RWPE2 (cell line): ENCODE results near the gene C1orf74.
A peak's percentile ranks its signal among the peaks of the same experiment; 100 is the strongest.
"Not testable (repeated sequence)": the region's sequence is repeated elsewhere in the genome, so short reads cannot be mapped to it uniquely, and the experiment has no call there.

Experiments used
- ATAC-seq: fragments of 200-7000 bp; cut with Tn5 transposase; 3 replicates; pipeline ENCODE4 v1.9.1; 2021; ENCODE audit warnings: low read depth
- DNase-seq: peaks from one replicate; pipeline ENCODE4 v3.0.0-alpha.2; 2020; ENCODE audit warnings: low spot score
- H3K27ac ChIP-seq: fragments of 450-650 bp; 2 replicates; pipeline ENCODE4 v1.5.1; 2017; ENCODE audit warnings: mild to moderate bottlenecking; ENCODE audit not compliant: poor library complexity, severe bottlenecking
- H3K27me3 ChIP-seq: fragments of 250-450 bp; sonication (Bioruptor Pico); 2 replicates; pipeline ENCODE4 v1.5.1; 2021; ENCODE audit warnings: mild to moderate bottlenecking, moderate library complexity; ENCODE audit not compliant: insufficient read depth, poor library complexity, severe bottlenecking
- H3K36me3 ChIP-seq: fragments of 250-450 bp; sonication (Bioruptor Pico); 2 replicates; pipeline ENCODE4 v1.5.1; 2020; ENCODE audit warnings: low read depth, mild to moderate bottlenecking, moderate library complexity
- H3K4me1 ChIP-seq: fragments of 250-450 bp; sonication (Bioruptor Pico); 2 replicates; pipeline ENCODE4 v1.5.1; 2021; ENCODE audit warnings: mild to moderate bottlenecking, moderate library complexity; ENCODE audit not compliant: insufficient read depth, poor library complexity, severe bottlenecking
- H3K4me3 ChIP-seq: fragments of 250-450 bp; sonication (Bioruptor Pico); 2 replicates; pipeline ENCODE4 v1.5.1; 2021; ENCODE audit warnings: mild to moderate bottlenecking, moderate library complexity; ENCODE audit not compliant: severe bottlenecking
- H3K9me3 ChIP-seq: fragments of 250-450 bp; sonication (Bioruptor Pico); 2 replicates; pipeline ENCODE4 v1.5.1; 2021; ENCODE audit warnings: mild to moderate bottlenecking, moderate library complexity; ENCODE audit not compliant: severe bottlenecking
- CTCF ChIP-seq: fragments of 450-650 bp; IDR thresholded peaks from one replicate; pipeline ENCODE4 v1.5.1; 2017; ENCODE audit warnings: mild to moderate bottlenecking, moderate library complexity; ENCODE audit not compliant: poor library complexity, severe bottlenecking

Gene C1orf74

DNA sequence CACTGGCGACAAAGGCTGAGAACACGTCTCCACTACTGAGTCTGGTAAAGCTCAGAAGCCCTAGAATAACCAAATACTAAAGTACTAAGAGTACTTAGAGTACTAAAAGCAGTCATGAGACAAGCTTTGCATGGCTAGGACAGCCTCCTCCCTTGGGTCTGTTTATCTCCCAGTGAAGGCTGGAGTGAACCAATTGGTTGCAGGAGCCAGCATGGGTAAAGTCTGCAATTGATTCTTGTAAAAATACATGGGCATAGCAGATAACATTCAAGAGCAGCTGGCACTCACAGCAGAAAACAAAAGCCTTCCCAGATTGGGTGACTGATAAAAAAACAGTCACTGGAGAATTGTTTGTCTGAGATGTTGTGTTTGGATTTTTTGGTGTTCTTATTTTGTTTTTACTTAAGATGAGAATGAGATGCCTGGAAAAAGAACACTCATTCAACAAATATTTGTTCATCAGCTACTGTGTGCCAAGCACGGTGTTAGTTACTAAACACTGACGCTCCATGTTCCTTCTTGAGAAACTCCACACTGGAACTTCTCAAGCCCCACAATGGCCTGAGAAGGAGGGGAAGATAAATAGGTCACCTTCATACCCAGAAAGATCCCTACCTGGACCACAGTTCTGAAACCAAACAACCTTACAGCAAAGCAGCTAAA lies 17.9 kb upstream of the C1orf74 start:
- peaks cover 22% of the 10 kb centered on the region for H3K4me1 ChIP-seq
- H3K9me3 ChIP-seq: no peaks in the 10 kb centered on the region
- no peak overlapping the region for H3K27ac ChIP-seq
- DNase-seq: no peak
- no peak overlapping the region for H3K4me3 ChIP-seq
- H3K27me3 ChIP-seq: no peaks in the 10 kb centered on the region
- no peak for ATAC-seq
- H3K36me3 ChIP-seq: peaks cover 64% of the 10 kb centered on the region
- no peak for TF ChIP-seq CTCF

- no peak for TF ChIP-seq CTCF
- Histone ChIP-seq H3K27me3 (no peaks in the 10 kb centered on the region), H3K4me1 (peaks cover 18% of the 10 kb centered on the region), H3K9me3 (no peaks in the 10 kb centered on the region), H3K27ac (no peak overlapping the region), H3K36me3 (peaks cover 72% of the 10 kb centered on the region), H3K4me3 (no peak overlapping the region)
- DNase-seq (no peak), ATAC-seq (no peak)
Measured at GRCh38 chr1:209800984-209801834, 16.9 kb upstream of the C1orf74 start.

DNA sequence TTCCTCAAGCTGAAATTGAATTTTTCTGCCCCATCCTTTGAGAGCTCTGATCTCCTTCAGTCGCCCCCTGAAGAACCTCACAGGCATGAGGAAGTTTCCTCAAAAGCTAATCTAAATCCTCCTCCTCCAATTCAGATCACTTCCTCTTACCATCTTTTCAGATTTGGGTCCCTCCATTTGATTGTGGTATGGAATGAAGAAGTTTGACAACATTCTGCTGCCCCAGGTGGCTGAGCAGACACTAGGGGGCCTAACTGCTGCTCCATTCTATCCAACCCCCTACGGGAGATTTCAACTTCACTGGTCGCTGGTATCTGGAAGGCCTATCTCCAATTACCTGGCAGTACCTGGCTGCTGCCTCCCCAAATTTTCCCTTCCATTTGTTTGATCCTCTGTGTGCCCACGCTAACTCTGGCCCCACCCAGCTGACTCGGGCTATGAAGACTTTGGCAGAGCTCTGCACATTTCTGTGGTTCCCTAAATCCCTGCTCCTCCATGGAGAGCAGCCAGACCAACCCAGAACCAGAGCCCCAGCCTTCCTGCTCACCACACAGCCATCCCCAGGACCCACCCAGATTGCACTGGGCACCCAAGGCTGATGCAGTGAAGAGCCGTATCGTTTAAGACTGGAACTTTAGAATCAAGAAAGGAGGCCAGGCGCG lies 13.8 kb upstream of the C1orf74 start:
- TF ChIP-seq CTCF: no peak
- no peak overlapping the region for H3K4me3 ChIP-seq
- no peak for DNase-seq

GRCh38 chr1:209793711-209794110 lies 9.4 kb upstream of the C1orf74 start:
- H3K4me3 ChIP-seq, DNase-seq, H3K27ac ChIP-seq, H3K4me1 ChIP-seq, H3K9me3 ChIP-seq, ATAC-seq, H3K27me3 ChIP-seq: not testable (repeated sequence)
- peaks cover 93% of the 10 kb centered on the region for H3K36me3 ChIP-seq

More for the DNA sequence above, 13.8 kb upstream of the C1orf74 start:
- Histone ChIP-seq H3K9me3 (no peaks in the 10 kb centered on the region), H3K27me3 (no peaks in the 10 kb centered on the region), H3K4me1 (peaks cover 7% of the 10 kb centered on the region), H3K36me3 (peaks cover 88% of the 10 kb centered on the region), H3K27ac (no peak overlapping the region)
- peak; percentile 53; the same call in 2 of the 3 replicates for ATAC-seq

DNA sequence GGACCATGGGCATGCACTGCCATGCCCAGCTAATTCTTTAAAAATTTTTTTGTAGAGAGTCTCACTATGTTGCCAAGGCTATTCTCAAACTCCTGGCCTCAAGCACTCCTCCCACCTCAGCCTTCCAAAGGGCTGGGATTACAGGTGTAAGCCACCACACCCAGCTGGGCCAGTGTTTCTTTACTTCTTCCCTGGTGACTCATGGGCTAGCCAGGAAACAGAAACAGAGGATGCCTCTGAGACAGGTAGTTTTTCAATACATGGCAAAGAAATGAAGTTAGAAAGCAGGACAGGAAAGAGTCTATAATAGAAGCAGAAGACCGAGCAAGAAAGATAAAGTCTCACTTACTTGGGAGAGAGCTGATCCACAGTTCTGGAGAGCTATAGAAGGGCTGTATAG lies 7.6 kb upstream of the C1orf74 start:
- Histone ChIP-seq H3K4me1 (no peaks in the 10 kb centered on the region), H3K9me3 (no peaks in the 10 kb centered on the region), H3K27ac (no peak overlapping the region), H3K4me3 (no peak overlapping the region), H3K36me3 (peaks cover 100% of the 10 kb centered on the region), H3K27me3 (no peaks in the 10 kb centered on the region)
- TF ChIP-seq CTCF: no peak
- DNase-seq: no peak
- peak; percentile 47 for ATAC-seq
